Fibroblast of lung (primary cell): ENCODE measurements around the gene COL4A6. TPM values are rescaled to one million over a fixed set of nuclear protein-coding genes. Genes with fewer than 3 reads are reported as not detected.

Experiments used
- DNase-seq, 2 donors: peaks; one replicate each; pipeline versions ENCODE4 v3.0.0 to v3.0.0-alpha.2; 2010; ENCODE audit warnings: low read depth in 2 of 2
- H2AFZ ChIP-seq: 2 replicates; pipeline ENCODE4 v1.5.1; 2012; ENCODE audit warnings: low read length, control low read depth, inconsistent platforms
- H3K27ac ChIP-seq: 2 replicates; pipeline ENCODE4 v1.5.1; 2011; ENCODE audit warnings: low read length, control low read depth; ENCODE audit not compliant: insufficient read depth
- H3K27me3 ChIP-seq: 2 replicates; pipeline ENCODE4 v1.5.1; 2011; ENCODE audit warnings: mild to moderate bottlenecking, low read length; ENCODE audit not compliant: control insufficient read depth, insufficient read depth
- H3K36me3 ChIP-seq: 2 replicates; pipeline ENCODE4 v1.5.1; 2011; ENCODE audit warnings: low read length; ENCODE audit not compliant: control insufficient read depth, insufficient read depth
- H3K4me1 ChIP-seq: 2 replicates; pipeline ENCODE4 v1.5.1; 2011; ENCODE audit warnings: low read length; ENCODE audit not compliant: control insufficient read depth, insufficient read depth; ENCODE audit errors: extremely low read depth
- H3K4me2 ChIP-seq: 2 replicates; pipeline ENCODE4 v1.5.1; 2011; ENCODE audit warnings: low read length, control low read depth; ENCODE audit not compliant: insufficient read depth; ENCODE audit errors: extremely low read depth
- H3K4me3 ChIP-seq, 4 experiments: fragments of 200-600 bp in 1 of 4; sonication (generic) in 1 of 4; replicated peaks in 1 of 4; 2 replicates each; pipeline ENCODE4 v1.5.1; 2011 to 2016; ENCODE audit warnings: low read length in 4 of 4, low read depth in 3 of 4, mild to moderate bottlenecking in 3 of 4, control low read depth in 2 of 4, inconsistent platforms in 1 of 4, mixed read lengths in 1 of 4; ENCODE audit not compliant: insufficient read depth in 1 of 4; ENCODE audit errors: control extremely low read depth in 1 of 4
- H3K79me2 ChIP-seq: 2 replicates; pipeline ENCODE4 v1.5.1; 2012; ENCODE audit warnings: mild to moderate bottlenecking, low read length, inconsistent platforms; ENCODE audit not compliant: control insufficient read depth, insufficient read depth
- H3K9ac ChIP-seq: 2 replicates; pipeline ENCODE4 v1.5.1; 2011; ENCODE audit warnings: mild to moderate bottlenecking, low read length, control low read depth; ENCODE audit not compliant: insufficient read depth
- H3K9me3 ChIP-seq: 2 replicates; pipeline ENCODE4 v1.5.1; 2012; ENCODE audit warnings: low read depth, low read length; ENCODE audit not compliant: control insufficient read depth, insufficient read depth
- H4K20me1 ChIP-seq: 2 replicates; pipeline ENCODE4 v1.5.1; 2011; ENCODE audit warnings: low read length; ENCODE audit not compliant: control insufficient read depth, insufficient read depth; ENCODE audit errors: extremely low read depth
- EZH2 ChIP-seq: IDR thresholded peaks from 2 replicates; pipeline ENCODE4 v1.5.1; 2012; ENCODE audit warnings: low read length, control low read depth, mild to moderate bottlenecking; ENCODE audit errors: missing control alignments
- polyA plus RNA-seq, 2 donors: library from polyadenylated mRNA; depleted of rRNA in 1 of 2; stranded (reverse) in 1 of 2; unstranded in 1 of 2; fragments of >200 nt; gene quantifications; 2 replicates each; pipeline ENCODE4 v1.2.1, GENCODE V29; 2011 to 2012; ENCODE audit warnings: missing spikeins in 1 of 2
- total RNA-seq: library from RNA; depleted of rRNA; stranded (reverse); fragments of >200 nt; gene quantifications from 2 replicates; pipeline ENCODE4 v1.2.1, GENCODE V29; 2014
- TF ChIP-seq, protein P1 (sequence below), 2 donors: IDR thresholded peaks in 1 of 2; conservative IDR thresholded peaks in 1 of 2; 1 replicate in 1 of 2; 2 replicates in 1 of 2; pipeline ENCODE4 v1.5.1; 2011 to 2012; ENCODE audit warnings: low read length in 2 of 2, control low read depth in 1 of 2, inconsistent platforms in 1 of 2, low read depth in 1 of 2, mild to moderate bottlenecking in 1 of 2

The COL4A6 gene
- total and polyA plus RNA-seq, 2 donors (not counting 1 experiment from before 2014, with no cell fraction given): 0.15 to 3.5 TPM

DNA sequence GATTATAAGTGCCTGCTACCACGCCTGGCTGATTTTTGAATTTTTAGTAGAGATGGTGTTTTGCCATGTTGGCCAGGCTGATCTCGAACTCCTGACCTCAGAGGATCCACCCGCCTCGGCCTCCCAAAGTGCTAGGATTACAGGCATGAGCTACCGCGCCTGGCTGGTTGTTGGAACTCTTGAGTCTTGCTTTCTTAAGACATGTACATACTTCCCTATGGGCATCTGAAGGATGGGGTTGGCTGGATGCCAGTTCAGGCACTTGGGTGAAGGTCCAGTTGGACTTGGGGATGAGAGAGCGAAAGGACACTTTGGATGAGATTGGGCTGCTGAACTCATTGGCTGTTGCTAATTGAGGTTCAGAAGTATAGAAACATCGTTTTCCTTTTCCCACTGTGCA is 306.2 kb downstream of the COL4A6 start:
- no peak for TF ChIP-seq EZH2
- TF ChIP-seq, protein P1, sequence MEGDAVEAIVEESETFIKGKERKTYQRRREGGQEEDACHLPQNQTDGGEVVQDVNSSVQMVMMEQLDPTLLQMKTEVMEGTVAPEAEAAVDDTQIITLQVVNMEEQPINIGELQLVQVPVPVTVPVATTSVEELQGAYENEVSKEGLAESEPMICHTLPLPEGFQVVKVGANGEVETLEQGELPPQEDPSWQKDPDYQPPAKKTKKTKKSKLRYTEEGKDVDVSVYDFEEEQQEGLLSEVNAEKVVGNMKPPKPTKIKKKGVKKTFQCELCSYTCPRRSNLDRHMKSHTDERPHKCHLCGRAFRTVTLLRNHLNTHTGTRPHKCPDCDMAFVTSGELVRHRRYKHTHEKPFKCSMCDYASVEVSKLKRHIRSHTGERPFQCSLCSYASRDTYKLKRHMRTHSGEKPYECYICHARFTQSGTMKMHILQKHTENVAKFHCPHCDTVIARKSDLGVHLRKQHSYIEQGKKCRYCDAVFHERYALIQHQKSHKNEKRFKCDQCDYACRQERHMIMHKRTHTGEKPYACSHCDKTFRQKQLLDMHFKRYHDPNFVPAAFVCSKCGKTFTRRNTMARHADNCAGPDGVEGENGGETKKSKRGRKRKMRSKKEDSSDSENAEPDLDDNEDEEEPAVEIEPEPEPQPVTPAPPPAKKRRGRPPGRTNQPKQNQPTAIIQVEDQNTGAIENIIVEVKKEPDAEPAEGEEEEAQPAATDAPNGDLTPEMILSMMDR (conservative IDR thresholded peaks at IDR 0.05 in 1 of 2, IDR thresholded peaks at IDR 0.05 in 1 of 2; ENCODE audit: low read depth in 1 of 2, low read length in 2 of 2): no peak
- Histone ChIP-seq H3K9ac (no peak overlapping the region), H3K9me3 (no peaks in the 10 kb centered on the region), H3K36me3 (no peaks in the 10 kb centered on the region), H3K4me2 (no peak overlapping the region), H3K27me3 (no peaks in the 10 kb centered on the region), H3K27ac (no peak overlapping the region), H3K4me1 (no peaks in the 10 kb centered on the region), H3K4me3 (no peak overlapping the region), H3K79me2 (no peaks in the 10 kb centered on the region), H2AFZ (no peak overlapping the region), H4K20me1 (no peaks in the 10 kb centered on the region)
- no peak for DNase-seq

DNA sequence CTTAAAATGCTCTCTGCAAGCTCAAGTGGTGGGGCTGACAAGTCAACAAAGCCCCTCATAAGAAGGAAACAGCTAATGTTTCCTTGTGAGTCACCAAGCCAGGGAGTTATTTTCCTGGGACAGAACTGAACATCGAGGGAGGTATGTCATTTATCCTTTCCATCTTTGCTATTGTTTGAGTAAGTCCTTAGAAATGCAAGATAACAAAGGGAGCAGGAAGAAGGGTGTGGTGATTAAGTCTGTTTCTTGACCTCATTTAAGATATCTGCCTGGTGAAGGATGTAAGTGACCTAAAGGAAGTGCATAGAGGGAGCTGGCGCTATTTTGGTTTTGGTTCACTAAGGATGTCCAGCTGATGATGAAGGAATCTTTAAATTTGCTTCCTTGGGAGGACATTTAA is 306.8 kb downstream of the COL4A6 start:
- H3K9ac ChIP-seq: no peak overlapping the region
- peak in 1 of 2 donors; percentile 79 for DNase-seq

DNA sequence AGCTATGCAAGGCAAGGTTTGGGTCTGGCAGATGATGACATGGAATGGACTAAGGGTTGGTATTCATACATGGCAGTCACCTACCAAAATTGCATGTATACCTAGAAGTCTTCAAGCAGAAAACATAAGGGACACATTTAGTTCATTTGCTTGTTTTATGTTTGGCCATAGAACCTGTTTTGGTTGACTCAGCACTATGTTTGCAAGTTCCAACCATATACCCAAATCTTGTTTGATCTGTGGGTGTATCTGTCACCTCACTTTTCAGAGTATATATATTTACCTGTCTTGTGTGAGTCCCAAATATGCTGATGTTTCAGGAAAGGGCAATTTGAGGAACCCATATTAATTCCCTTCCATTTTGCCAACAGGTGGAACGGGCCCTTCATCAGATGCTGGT is 307.3 kb downstream of the COL4A6 start:
- H2AFZ ChIP-seq: no peak overlapping the region
- no peaks in the 10 kb centered on the region for H3K36me3 ChIP-seq
- H3K9ac ChIP-seq: no peak overlapping the region
- no peak overlapping the region for H3K27ac ChIP-seq
- H4K20me1 ChIP-seq: no peaks in the 10 kb centered on the region
- no peaks in the 10 kb centered on the region for H3K79me2 ChIP-seq
- no peak overlapping the region for H3K4me2 ChIP-seq
- H3K4me3 ChIP-seq: no peak overlapping the region
- TF ChIP-seq, protein P1 (conservative IDR thresholded peaks at IDR 0.05 in 1 of 2, IDR thresholded peaks at IDR 0.05 in 1 of 2; ENCODE audit: low read depth in 1 of 2, low read length in 2 of 2): no peak
- no peak for TF ChIP-seq EZH2
- H3K4me1 ChIP-seq: no peaks in the 10 kb centered on the region
- H3K9me3 ChIP-seq: no peaks in the 10 kb centered on the region
- H3K27me3 ChIP-seq: no peaks in the 10 kb centered on the region
- no peak for DNase-seq

More for the DNA sequence above, 306.8 kb downstream of the COL4A6 start:
- Histone ChIP-seq H3K27me3 (no peaks in the 10 kb centered on the region), H3K4me1 (no peaks in the 10 kb centered on the region), H2AFZ (no peak overlapping the region), H3K27ac (no peak overlapping the region), H4K20me1 (no peaks in the 10 kb centered on the region), H3K79me2 (no peaks in the 10 kb centered on the region), H3K9me3 (no peaks in the 10 kb centered on the region), H3K36me3 (no peaks in the 10 kb centered on the region), H3K4me2 (no peak overlapping the region), H3K4me3 (no peak overlapping the region)
- TF ChIP-seq, protein P1 (conservative IDR thresholded peaks at IDR 0.05 in 1 of 2, IDR thresholded peaks at IDR 0.05 in 1 of 2; ENCODE audit: low read depth in 1 of 2, low read length in 2 of 2): no peak
- no peak for TF ChIP-seq EZH2
